Measurements from ENCODE around the gene BMPR1A.

DNA sequence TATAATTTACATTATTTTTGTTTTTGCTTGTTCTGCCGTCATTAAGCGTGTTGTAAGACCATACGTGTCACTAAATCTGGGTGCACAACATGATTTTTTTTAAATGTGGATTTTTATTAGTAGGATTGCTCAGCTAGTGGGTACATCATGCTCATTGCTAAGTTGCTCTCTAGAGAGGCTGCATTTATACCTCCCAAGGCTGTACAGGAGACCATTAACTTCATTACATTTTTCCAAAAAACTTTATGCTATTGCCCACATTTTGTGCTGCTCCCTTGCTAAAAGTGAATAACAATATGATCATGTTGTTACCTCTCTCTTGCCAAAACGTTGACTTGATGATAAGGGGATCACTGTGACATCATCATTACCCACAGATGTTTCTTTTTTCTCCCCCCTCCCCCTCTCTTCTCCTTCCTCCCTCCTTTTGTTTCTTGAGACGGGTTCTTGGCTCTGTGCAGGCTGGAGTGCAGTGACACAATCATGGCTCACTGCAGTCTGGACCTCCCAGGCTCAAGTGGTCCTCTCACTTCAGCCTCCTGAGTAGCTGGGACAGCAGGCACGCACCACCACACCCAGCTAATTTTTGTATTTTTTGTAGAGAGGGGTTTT, 65.1 kb downstream of the BMPR1A start:
- TF ChIP-seq, protein P1, sequence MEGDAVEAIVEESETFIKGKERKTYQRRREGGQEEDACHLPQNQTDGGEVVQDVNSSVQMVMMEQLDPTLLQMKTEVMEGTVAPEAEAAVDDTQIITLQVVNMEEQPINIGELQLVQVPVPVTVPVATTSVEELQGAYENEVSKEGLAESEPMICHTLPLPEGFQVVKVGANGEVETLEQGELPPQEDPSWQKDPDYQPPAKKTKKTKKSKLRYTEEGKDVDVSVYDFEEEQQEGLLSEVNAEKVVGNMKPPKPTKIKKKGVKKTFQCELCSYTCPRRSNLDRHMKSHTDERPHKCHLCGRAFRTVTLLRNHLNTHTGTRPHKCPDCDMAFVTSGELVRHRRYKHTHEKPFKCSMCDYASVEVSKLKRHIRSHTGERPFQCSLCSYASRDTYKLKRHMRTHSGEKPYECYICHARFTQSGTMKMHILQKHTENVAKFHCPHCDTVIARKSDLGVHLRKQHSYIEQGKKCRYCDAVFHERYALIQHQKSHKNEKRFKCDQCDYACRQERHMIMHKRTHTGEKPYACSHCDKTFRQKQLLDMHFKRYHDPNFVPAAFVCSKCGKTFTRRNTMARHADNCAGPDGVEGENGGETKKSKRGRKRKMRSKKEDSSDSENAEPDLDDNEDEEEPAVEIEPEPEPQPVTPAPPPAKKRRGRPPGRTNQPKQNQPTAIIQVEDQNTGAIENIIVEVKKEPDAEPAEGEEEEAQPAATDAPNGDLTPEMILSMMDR (IDR thresholded peaks at IDR 0.05; ENCODE audit: insufficient read depth, low read length): no peak
- TF ChIP-seq POLR2AphosphoS5 (IDR thresholded peaks at IDR 0.05; ENCODE audit: low read depth): no peak
- TF ChIP-seq, protein P2, sequence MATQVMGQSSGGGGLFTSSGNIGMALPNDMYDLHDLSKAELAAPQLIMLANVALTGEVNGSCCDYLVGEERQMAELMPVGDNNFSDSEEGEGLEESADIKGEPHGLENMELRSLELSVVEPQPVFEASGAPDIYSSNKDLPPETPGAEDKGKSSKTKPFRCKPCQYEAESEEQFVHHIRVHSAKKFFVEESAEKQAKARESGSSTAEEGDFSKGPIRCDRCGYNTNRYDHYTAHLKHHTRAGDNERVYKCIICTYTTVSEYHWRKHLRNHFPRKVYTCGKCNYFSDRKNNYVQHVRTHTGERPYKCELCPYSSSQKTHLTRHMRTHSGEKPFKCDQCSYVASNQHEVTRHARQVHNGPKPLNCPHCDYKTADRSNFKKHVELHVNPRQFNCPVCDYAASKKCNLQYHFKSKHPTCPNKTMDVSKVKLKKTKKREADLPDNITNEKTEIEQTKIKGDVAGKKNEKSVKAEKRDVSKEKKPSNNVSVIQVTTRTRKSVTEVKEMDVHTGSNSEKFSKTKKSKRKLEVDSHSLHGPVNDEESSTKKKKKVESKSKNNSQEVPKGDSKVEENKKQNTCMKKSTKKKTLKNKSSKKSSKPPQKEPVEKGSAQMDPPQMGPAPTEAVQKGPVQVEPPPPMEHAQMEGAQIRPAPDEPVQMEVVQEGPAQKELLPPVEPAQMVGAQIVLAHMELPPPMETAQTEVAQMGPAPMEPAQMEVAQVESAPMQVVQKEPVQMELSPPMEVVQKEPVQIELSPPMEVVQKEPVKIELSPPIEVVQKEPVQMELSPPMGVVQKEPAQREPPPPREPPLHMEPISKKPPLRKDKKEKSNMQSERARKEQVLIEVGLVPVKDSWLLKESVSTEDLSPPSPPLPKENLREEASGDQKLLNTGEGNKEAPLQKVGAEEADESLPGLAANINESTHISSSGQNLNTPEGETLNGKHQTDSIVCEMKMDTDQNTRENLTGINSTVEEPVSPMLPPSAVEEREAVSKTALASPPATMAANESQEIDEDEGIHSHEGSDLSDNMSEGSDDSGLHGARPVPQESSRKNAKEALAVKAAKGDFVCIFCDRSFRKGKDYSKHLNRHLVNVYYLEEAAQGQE (IDR thresholded peaks at IDR 0.05; ENCODE audit: insufficient replicate concordance, low read depth): no peak
- no peak for TF ChIP-seq GABPA (IDR thresholded peaks at IDR 0.05; ENCODE audit: low read depth)
